GM10248 (cell line): ENCODE data around the gene ANKRD55.
"Not testable (repeated sequence)": the region's sequence is repeated elsewhere in the genome, so short reads cannot be mapped to it uniquely, and the experiment has no call there.

Experiments
- CTCF ChIA-PET: fragments of 300-600 bp; sonication (Branson Sonifier 250); formaldehyde crosslinking; extraction: SDS; loops from one replicate; lab custom pipeline; 2021; ENCODE audit warnings: antibody characterized with exemption; lab: Yijun Ruan, JAX
- POLR2A ChIA-PET: fragments of 350-650 bp; sonication (Branson Sonifier 250); formaldehyde crosslinking; extraction: SDS; loops from one replicate; lab custom pipeline; 2020; ENCODE audit warnings: antibody characterized with exemption; lab: Yijun Ruan, JAX
- DNase-seq: peaks from one replicate; pipeline ENCODE4 v3.0.0; 2012; ENCODE audit errors: extremely low spot score
- TF ChIP-seq, protein P1 (sequence below): IDR thresholded peaks from 2 replicates; pipeline ENCODE4 v1.5.1; 2012; ENCODE audit warnings: mild to moderate bottlenecking, low read depth; ENCODE audit errors: extremely low read depth, missing control alignments, control extremely low read depth

The ANKRD55 gene

DNA sequence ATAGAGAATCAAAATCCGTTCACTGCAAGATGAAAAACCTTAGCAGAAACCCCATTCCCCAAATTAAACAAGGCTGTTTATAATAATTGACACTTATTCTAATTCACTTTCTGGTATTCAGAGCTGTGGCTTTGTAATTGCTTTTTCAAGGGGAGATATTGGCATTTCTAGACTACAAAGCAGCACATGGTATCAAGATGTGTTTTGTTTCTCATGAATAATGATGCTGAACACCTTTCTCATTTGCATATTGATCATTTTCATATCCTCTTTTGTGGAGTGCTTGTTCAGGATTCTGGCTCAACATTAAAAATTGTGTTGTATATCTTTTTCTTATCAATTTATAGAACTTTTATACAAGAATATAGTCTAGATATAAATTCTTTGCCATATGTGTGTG is 22.4 kb upstream of the ANKRD55 start:
- POLR2A ChIA-PET = no interaction called here
- TF ChIP-seq, protein P1, sequence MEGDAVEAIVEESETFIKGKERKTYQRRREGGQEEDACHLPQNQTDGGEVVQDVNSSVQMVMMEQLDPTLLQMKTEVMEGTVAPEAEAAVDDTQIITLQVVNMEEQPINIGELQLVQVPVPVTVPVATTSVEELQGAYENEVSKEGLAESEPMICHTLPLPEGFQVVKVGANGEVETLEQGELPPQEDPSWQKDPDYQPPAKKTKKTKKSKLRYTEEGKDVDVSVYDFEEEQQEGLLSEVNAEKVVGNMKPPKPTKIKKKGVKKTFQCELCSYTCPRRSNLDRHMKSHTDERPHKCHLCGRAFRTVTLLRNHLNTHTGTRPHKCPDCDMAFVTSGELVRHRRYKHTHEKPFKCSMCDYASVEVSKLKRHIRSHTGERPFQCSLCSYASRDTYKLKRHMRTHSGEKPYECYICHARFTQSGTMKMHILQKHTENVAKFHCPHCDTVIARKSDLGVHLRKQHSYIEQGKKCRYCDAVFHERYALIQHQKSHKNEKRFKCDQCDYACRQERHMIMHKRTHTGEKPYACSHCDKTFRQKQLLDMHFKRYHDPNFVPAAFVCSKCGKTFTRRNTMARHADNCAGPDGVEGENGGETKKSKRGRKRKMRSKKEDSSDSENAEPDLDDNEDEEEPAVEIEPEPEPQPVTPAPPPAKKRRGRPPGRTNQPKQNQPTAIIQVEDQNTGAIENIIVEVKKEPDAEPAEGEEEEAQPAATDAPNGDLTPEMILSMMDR = no peak
- CTCF ChIA-PET = no interaction called here
- no peak for DNase-seq

DNA sequence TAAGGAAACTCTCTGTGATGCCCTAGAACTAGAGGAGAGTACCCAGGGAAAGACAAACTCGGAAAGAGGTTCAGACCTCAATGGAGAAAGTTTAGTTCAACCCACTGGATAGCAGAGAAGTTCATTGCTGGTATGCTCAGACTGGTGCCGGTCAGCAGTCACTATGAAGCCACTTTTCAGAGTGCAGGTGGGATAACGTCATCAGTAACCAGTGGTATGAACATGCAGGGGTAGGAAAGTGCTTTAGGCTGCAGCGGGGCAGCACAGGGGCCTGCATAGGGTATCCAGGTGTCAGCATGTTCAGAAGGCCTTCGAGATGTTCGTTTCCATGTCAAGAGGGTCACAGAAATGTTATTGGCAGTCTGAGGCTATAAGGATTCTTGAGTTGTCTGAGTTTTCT is 20.8 kb upstream of the ANKRD55 start:
- ChIA-PET POLR2A (no interaction called here), CTCF (no interaction called here)

DNA sequence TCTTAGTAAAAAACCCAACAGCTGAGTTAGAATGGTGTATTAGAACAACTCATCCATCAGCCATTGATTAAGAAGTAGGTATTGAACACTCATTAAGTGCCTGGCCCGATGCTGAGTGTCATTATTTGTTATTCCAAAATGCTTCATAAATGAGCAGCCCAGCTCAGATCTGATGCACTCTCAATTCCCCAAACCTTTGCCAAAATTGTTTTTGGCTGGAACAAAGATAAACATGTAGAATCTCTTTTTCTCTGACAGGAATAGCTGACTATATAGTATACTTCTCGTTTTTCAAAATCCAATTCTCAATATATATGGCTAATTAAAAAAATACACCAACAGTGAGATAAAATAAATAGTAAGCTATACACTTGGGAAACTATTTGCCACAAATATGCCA is 20.0 kb upstream of the ANKRD55 start:
- TF ChIP-seq, protein P1 = no peak
- POLR2A ChIA-PET = no interaction called here
- DNase-seq = no peak
- CTCF ChIA-PET = interaction anchor here (2.5 kb wide), 1 partner anchor 18 kb away, joined by 9 read pairs; no protein-coding TSS in a partner anchor

More for the DNA sequence above, 20.8 kb upstream of the ANKRD55 start:
- DNase-seq = no peak
- TF ChIP-seq, protein P1 = no peak

DNA sequence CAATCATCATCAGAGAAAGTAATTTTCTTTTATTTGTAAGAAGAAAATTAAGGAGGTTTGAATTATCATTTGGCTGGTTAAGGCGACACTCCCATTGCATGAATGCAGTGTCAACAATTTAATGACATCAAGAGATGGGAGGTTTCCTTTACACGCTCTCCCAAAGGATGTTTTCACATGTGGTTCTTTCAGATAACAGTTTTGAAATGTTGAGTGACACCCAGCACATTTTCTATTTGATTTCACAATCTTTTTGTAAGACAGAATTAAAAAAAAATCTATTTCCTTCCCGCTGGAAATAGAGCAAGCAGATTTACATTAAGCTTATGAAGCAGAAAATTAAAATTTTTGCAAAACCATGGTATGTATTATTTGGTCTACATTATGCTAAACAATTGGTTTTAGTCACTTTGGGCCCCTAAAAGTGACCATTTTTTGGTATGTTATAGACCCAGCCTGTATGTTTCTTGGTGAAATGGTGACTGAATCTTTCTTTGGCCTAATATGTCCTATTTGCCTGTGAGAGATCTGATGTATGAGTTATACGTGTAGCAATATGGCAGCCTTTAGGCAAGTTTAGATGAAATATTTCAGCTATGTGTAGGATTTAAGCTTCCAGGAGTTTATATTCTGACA is 18.9 kb upstream of the ANKRD55 start:
- TF ChIP-seq, protein P1 = no peak
- ChIA-PET CTCF (interaction anchor here (0.9 to 2.5 kb wide), 2 partner anchors 12 to 19 kb away, joined by 4 to 9 read pairs; no protein-coding TSS in a partner anchor), POLR2A (no interaction called here)
- DNase-seq = no peak

DNA sequence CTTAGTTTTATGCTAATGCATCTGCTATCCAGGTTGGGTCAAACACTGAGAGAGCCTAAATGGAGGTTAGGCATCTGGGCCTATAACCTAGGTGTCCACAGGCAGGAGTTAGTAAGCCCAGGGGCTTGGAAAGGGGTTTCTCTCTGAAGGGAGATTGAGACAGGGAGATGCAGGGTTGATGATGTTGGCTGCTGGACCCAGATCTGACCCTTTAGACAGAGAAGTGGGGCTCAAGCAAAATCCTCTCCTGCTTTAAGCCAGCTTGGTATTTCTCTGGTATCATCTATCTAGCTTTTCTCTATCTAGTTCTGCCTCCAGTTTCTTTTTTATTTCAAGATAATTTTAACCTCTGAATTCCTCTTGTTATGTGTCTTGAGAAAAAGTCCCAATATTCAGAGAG is 18.3 kb upstream of the ANKRD55 start:
- ChIA-PET POLR2A (no interaction called here), CTCF (interaction anchor here (2.5 kb wide), 1 partner anchor 19 kb away, joined by 9 read pairs; no protein-coding TSS in a partner anchor)
- TF ChIP-seq, protein P1 = no peak
- no peak for DNase-seq

DNA sequence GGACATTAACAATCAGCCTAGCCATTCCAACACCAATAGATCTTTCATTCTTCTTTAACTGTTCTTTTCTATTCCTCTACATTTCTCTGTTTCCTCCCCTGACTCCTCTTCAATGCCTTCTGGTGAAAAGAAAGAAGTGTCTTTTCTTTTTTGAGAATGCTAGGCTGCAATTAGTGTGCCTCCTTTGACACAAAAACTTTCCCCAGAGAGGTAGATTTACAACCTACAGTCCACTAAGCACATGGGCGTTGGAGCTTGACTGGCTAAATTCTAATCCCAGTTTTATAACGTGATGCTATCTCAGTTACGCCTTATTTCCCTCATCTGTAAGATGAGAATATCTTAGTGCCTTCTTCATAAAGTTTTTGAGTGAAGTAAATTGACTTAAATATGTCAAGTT is 16.9 kb upstream of the ANKRD55 start:
- TF ChIP-seq, protein P1 = no peak
- POLR2A ChIA-PET = no interaction called here
- CTCF ChIA-PET = no interaction called here
- DNase-seq = no peak

DNA sequence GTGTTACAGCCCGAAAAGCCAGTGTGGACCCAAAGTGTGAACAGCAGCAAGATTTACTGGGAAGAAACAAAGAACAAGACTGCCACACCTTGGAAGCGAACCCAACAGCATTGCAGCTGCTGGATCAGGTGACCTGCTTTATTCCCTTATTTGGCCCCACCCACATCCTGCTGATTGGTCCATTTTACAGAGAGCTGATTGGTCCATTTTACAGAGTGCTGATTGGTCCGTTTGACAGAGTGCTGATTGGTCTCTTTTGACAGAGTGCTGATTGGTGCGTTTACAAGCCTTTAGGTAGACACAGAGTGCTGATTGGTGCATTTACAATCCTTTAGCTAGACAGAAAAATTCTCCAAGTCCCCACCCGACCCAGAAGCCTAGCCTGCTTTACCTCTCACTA is 16.0 kb upstream of the ANKRD55 start:
- CTCF ChIA-PET, DNase-seq, POLR2A ChIA-PET: not testable (repeated sequence)
